CD8-positive, alpha-beta memory T cell (primary cell): ENCODE results near the gene FAM114A1. TPM values are rescaled to one million over a fixed set of nuclear protein-coding genes. Genes with fewer than 3 reads are reported as not detected.
A peak's percentile ranks its signal among the peaks of the same experiment; 100 is the strongest.

ENCODE experiments used
- CTCF ChIA-PET: fragments of 350-600 bp; sonication (Branson Sonifier 250); formaldehyde crosslinking; loops from one replicate; lab custom pipeline; 2021; ENCODE audit warnings: antibody characterized with exemption; lab: Charles Lee
- POLR2A ChIA-PET: fragments of 350-600 bp; sonication (Branson Sonifier 250); formaldehyde crosslinking; loops from one replicate; lab custom pipeline; 2021; ENCODE audit warnings: antibody characterized with exemption; lab: Charles Lee
- DNase-seq, 5 donors: peaks; one replicate each; pipeline versions ENCODE4 v3.0.0 to v3.0.0-alpha.2; 2020 to 2022; ENCODE audit warnings: mixed read lengths in 1 of 5
- H3K27ac ChIP-seq: one replicate; pipeline ENCODE4 v1.7.0; 2013; ENCODE audit warnings: low read depth, mild to moderate bottlenecking, low read length, moderate library complexity
- H3K27me3 ChIP-seq: 2 replicates; pipeline ENCODE4 v1.7.0; 2013; ENCODE audit warnings: low read length, mild to moderate bottlenecking; ENCODE audit not compliant: insufficient read depth, poor library complexity, severe bottlenecking
- H3K36me3 ChIP-seq: 2 replicates; pipeline ENCODE4 v1.7.0; 2013; ENCODE audit warnings: mild to moderate bottlenecking, low read length, moderate library complexity; ENCODE audit not compliant: insufficient read depth
- H3K4me1 ChIP-seq: 2 replicates; pipeline ENCODE4 v1.7.0; 2013; ENCODE audit warnings: mild to moderate bottlenecking, low read length, moderate library complexity; ENCODE audit not compliant: insufficient read depth
- H3K4me3 ChIP-seq: 2 replicates; pipeline ENCODE4 v1.7.0; 2013; ENCODE audit warnings: mild to moderate bottlenecking, low read length
- H3K9me3 ChIP-seq: 2 replicates; pipeline ENCODE4 v1.7.0; 2013; ENCODE audit warnings: mild to moderate bottlenecking, low read length
- H3K27ac Mint-ChIP-seq, 8 donors: one replicate each; pipeline ENCODE4 v1.8.0; 2020 to 2021; ENCODE audit warnings: mixed read lengths in 8 of 8, mild to moderate bottlenecking in 6 of 8, inconsistent platforms in 3 of 8, moderate library complexity in 3 of 8
- H3K27me3 Mint-ChIP-seq, 2 donors: one replicate each; pipeline ENCODE4 v1.8.0; 2020 to 2021; ENCODE audit warnings: mixed read lengths in 2 of 2, mild to moderate bottlenecking in 1 of 2, moderate library complexity in 1 of 2
- H3K36me3 Mint-ChIP-seq, 3 donors: one replicate each; pipeline ENCODE4 v1.8.0; 2020 to 2021; ENCODE audit warnings: mixed read lengths in 3 of 3, inconsistent platforms in 1 of 3, mild to moderate bottlenecking in 1 of 3
- H3K4me1 Mint-ChIP-seq, 3 donors: one replicate each; pipeline ENCODE4 v1.8.0; 2020 to 2021; ENCODE audit warnings: mixed read lengths in 3 of 3, inconsistent platforms in 1 of 3, mild to moderate bottlenecking in 1 of 3
- H3K4me3 Mint-ChIP-seq, 7 donors: one replicate each; pipeline ENCODE4 v1.8.0; 2020 to 2021; ENCODE audit warnings: mixed read lengths in 7 of 7, mild to moderate bottlenecking in 6 of 7, moderate library complexity in 4 of 7, inconsistent platforms in 2 of 7
- H3K9me3 Mint-ChIP-seq, 5 donors: one replicate each; pipeline ENCODE4 v1.8.0; 2020 to 2022; ENCODE audit warnings: mixed read lengths in 5 of 5, mild to moderate bottlenecking in 3 of 5, moderate library complexity in 2 of 5, inconsistent platforms in 1 of 5
- polyA plus RNA-seq: library from polyadenylated mRNA; unstranded; fragments of 300-500 nt; fragmentation: Illumina TruSeq; gene quantifications from one replicate; pipeline ENCODE4 v1.2.3, GENCODE V29; 2021
- total RNA-seq, 2 experiments: library from RNA; stranded (reverse); gene quantifications; one replicate each; pipeline ENCODE4 v1.2.3, GENCODE V29; 2021

Gene FAM114A1
- total and polyA plus RNA-seq, 3 experiments from 2014 or later, result 0.31 TPM; not detected in 2

- no peaks in the 10 kb centered on the region for H3K36me3 ChIP-seq
- no peaks in the 10 kb centered on the region for H3K27me3 ChIP-seq
- Mint-ChIP-seq H3K4me3 (no peak overlapping the region), H3K4me1 (peaks cover 7 to 15% (median 7%) of the 10 kb centered on the region in 3 donors), H3K27me3 (peaks cover 0 to 3% of the 10 kb centered on the region in 2 donors), H3K27ac (no peak overlapping the region), H3K9me3 (no peaks in the 10 kb centered on the region), H3K36me3 (peaks cover 1 to 17% (median 2%) of the 10 kb centered on the region in 3 donors)
- CTCF ChIA-PET, result interaction anchor here (0.8 kb wide), 1 partner anchor 84 kb away, joined by 3 read pairs; no protein-coding TSS in a partner anchor
- H3K4me1 ChIP-seq, result peaks cover 8% of the 10 kb centered on the region
- no peak overlapping the region for H3K4me3 ChIP-seq
- H3K27ac ChIP-seq, result no peak overlapping the region
- POLR2A ChIA-PET, result no interaction called here
- DNase-seq, result no peak
- H3K9me3 ChIP-seq, result no peaks in the 10 kb centered on the region
These were observed 24.6 kb upstream of the FAM114A1 start for GRCh38 chr4:38842994-38843393.

- ChIA-PET CTCF (interaction anchor here (2.1 kb wide), 1 partner anchor 14 kb away, joined by 5 read pairs; no protein-coding TSS in a partner anchor), POLR2A (no interaction called here)
- Mint-ChIP-seq H3K4me3 (no peak overlapping the region), H3K9me3 (peaks cover 0 to 21% (median 7%) of the 10 kb centered on the region in 5 donors), H3K27ac (no peak overlapping the region), H3K4me1 (peaks cover 0 to 5% (median 0%) of the 10 kb centered on the region in 3 donors), H3K36me3 (peaks cover 2 to 37% (median 2%) of the 10 kb centered on the region in 3 donors), H3K27me3 (peaks cover 0 to 3% of the 10 kb centered on the region in 2 donors)
- no peaks in the 10 kb centered on the region for H3K9me3 ChIP-seq
- no peaks in the 10 kb centered on the region for H3K4me1 ChIP-seq
- H3K36me3 ChIP-seq, result no peaks in the 10 kb centered on the region
- no peak for DNase-seq
- H3K27me3 ChIP-seq, result no peaks in the 10 kb centered on the region
- H3K27ac ChIP-seq, result no peak overlapping the region
- no peak overlapping the region for H3K4me3 ChIP-seq
These were observed 21.6 kb upstream of the FAM114A1 start for GRCh38 chr4:38846015-38846414.

GRCh38 chr4:38855466-38855865 is 12.1 kb upstream of the FAM114A1 start:
- Histone ChIP-seq H3K27ac (no peak overlapping the region), H3K36me3 (no peaks in the 10 kb centered on the region), H3K4me3 (no peak overlapping the region), H3K27me3 (no peaks in the 10 kb centered on the region), H3K4me1 (peaks cover 23% of the 10 kb centered on the region), H3K9me3 (no peaks in the 10 kb centered on the region)
- POLR2A ChIA-PET, result interaction anchor here (1.0 kb wide), 1 partner anchor 96 kb away, joined by 4 read pairs; no protein-coding TSS in a partner anchor
- H3K36me3 Mint-ChIP-seq, result peaks cover 0 to under 1% (median 0%) of the 10 kb centered on the region in 3 donors
- peak overlapping the region in 4 of 8 donors; percentile 37 to 89 (median 80) for H3K27ac Mint-ChIP-seq
- no peaks in the 10 kb centered on the region for H3K27me3 Mint-ChIP-seq
- H3K4me1 Mint-ChIP-seq, result peaks cover 18 to 27% (median 25%) of the 10 kb centered on the region in 3 donors
- peak overlapping the region in 6 of 7 donors; percentile 71 to 87 (median 84) for H3K4me3 Mint-ChIP-seq
- no peak for DNase-seq
- CTCF ChIA-PET, result interaction anchor here (1.3 to 4.2 kb wide), 4 partner anchors 48 to 700 kb away, joined by 3 to 45 read pairs (median 8); partner anchors contain the start of gene TLR1
- H3K9me3 Mint-ChIP-seq, result peaks cover 0 to 10% (median 5%) of the 10 kb centered on the region in 5 donors

GRCh38 chr4:38856046-38856445 is 11.6 kb upstream of the FAM114A1 start:
- H3K36me3 ChIP-seq, result no peaks in the 10 kb centered on the region
- peak overlapping the region; percentile 11 for H3K4me3 ChIP-seq
- Mint-ChIP-seq H3K36me3 (no peaks in the 10 kb centered on the region), H3K4me1 (peaks cover 19 to 27% (median 25%) of the 10 kb centered on the region in 3 donors), H3K9me3 (peaks cover 0 to 10% (median 5%) of the 10 kb centered on the region in 5 donors), H3K4me3 (peak overlapping the region; percentile 71 to 87 (median 84)), H3K27me3 (peaks cover 3 to 4% of the 10 kb centered on the region in 2 donors), H3K27ac (peak overlapping the region; percentile 15 to 89 (median 62))
- no peak overlapping the region for H3K27ac ChIP-seq
- CTCF ChIA-PET, result interaction anchor here (1.3 to 4.2 kb wide), 4 partner anchors 47 to 701 kb away, joined by 3 to 45 read pairs (median 8); partner anchors contain the start of gene TLR1
- no peak for DNase-seq
- peaks cover 23% of the 10 kb centered on the region for H3K4me1 ChIP-seq
- POLR2A ChIA-PET, result interaction anchor here (1.0 kb wide), 1 partner anchor 97 kb away, joined by 4 read pairs; no protein-coding TSS in a partner anchor
- H3K27me3 ChIP-seq, result no peaks in the 10 kb centered on the region
- H3K9me3 ChIP-seq, result no peaks in the 10 kb centered on the region

- Histone ChIP-seq H3K9me3 (no peaks in the 10 kb centered on the region), H3K27me3 (no peaks in the 10 kb centered on the region), H3K4me1 (peaks cover 23% of the 10 kb centered on the region), H3K27ac (no peak within 1 kb of the TSS), H3K36me3 (no peaks in the 10 kb centered on the region), H3K4me3 (peak within 1 kb of the TSS; percentile 11)
- CTCF ChIA-PET, result interaction anchor here (1.3 to 4.2 kb wide), 3 partner anchors 52 to 701 kb away, joined by 3 to 45 read pairs (median 14); partner anchors contain the start of gene TLR1
- H3K27ac Mint-ChIP-seq, result peak within 1 kb of the TSS; percentile 15 to 89 (median 64)
- peaks cover 5 to 11% of the 10 kb centered on the region in 2 donors for H3K27me3 Mint-ChIP-seq
- peak; percentile 25 to 79 (median 65) for DNase-seq
- POLR2A ChIA-PET, result interaction anchor here (0.5 to 1.0 kb wide), 2 partner anchors 97 to 143 kb away, joined by 3 to 4 read pairs; no protein-coding TSS in a partner anchor
- peak within 1 kb of the TSS; percentile 71 to 87 (median 84) for H3K4me3 Mint-ChIP-seq
- H3K4me1 Mint-ChIP-seq, result peaks cover 19 to 27% (median 25%) of the 10 kb centered on the region in 3 donors
- peaks cover 0 to 5% (median 0%) of the 10 kb centered on the region in 5 donors for H3K9me3 Mint-ChIP-seq
- no peaks in the 10 kb centered on the region for H3K36me3 Mint-ChIP-seq
These were observed 10.9 kb upstream of the FAM114A1 start, which contains the start of gene TLR6 for GRCh38 chr4:38856524-38857337. Gene TLR6 (minus strand): TSS chr4:38856817. CDS start chr4:38829473, 27,344 bp downstream.

GRCh38 chr4:38857354-38858096 is 10.1 kb upstream of the FAM114A1 start:
- Mint-ChIP-seq H3K4me1 (peaks cover 19 to 27% (median 25%) of the 10 kb centered on the region in 3 donors), H3K27me3 (peaks cover 6 to 15% of the 10 kb centered on the region in 2 donors)
- POLR2A ChIA-PET, result no interaction called here

GRCh38 chr4:38858097-38858420 is 9.5 kb upstream of the FAM114A1 start:
- Mint-ChIP-seq H3K27me3 (peaks cover 6 to 19% of the 10 kb centered on the region in 2 donors), H3K9me3 (no peaks in the 10 kb centered on the region), H3K36me3 (no peaks in the 10 kb centered on the region), H3K27ac (peak overlapping the region in 3 of 8 donors; percentile 12 to 79 (median 60)), H3K4me1 (peaks cover 19 to 27% (median 25%) of the 10 kb centered on the region in 3 donors), H3K4me3 (no peak overlapping the region)
- no peak overlapping the region for H3K4me3 ChIP-seq
- no peaks in the 10 kb centered on the region for H3K9me3 ChIP-seq
- no peaks in the 10 kb centered on the region for H3K27me3 ChIP-seq
- H3K4me1 ChIP-seq, result peaks cover 23% of the 10 kb centered on the region
- H3K27ac ChIP-seq, result no peak overlapping the region
- DNase-seq, result no peak
- H3K36me3 ChIP-seq, result no peaks in the 10 kb centered on the region
- ChIA-PET CTCF (interaction anchor here (1.0 to 4.3 kb wide), 2 partner anchors 53 to 98 kb away, joined by 3 to 62 read pairs; no protein-coding TSS in a partner anchor), POLR2A (interaction anchor here (0.7 kb wide), 1 partner anchor 250 kb away, joined by 11 read pairs; no protein-coding TSS in a partner anchor)

More at GRCh38 chr4:38857354-38858096, 10.1 kb upstream of the FAM114A1 start:
- no peaks in the 10 kb centered on the region for H3K36me3 Mint-ChIP-seq
- Histone ChIP-seq H3K36me3 (no peaks in the 10 kb centered on the region), H3K27ac (no peak overlapping the region), H3K4me3 (no peak overlapping the region), H3K27me3 (no peaks in the 10 kb centered on the region), H3K9me3 (no peaks in the 10 kb centered on the region), H3K4me1 (peaks cover 23% of the 10 kb centered on the region)
- no peak for DNase-seq
- CTCF ChIA-PET, result interaction anchor here (4.2 to 4.3 kb wide), 2 partner anchors 97 to 98 kb away, joined by 45 to 62 read pairs; no protein-coding TSS in a partner anchor
- peak overlapping the region in 1 of 7 donors; percentile 33 for H3K4me3 Mint-ChIP-seq
- no peaks in the 10 kb centered on the region for H3K9me3 Mint-ChIP-seq
- H3K27ac Mint-ChIP-seq, result peak overlapping the region in 4 of 8 donors; percentile 12 to 79 (median 48)
